ENCODE results near the gene SH2D3A.

Gene SH2D3A

GRCh38 chr19:6808494-6808893 lies 41.3 kb upstream of the SH2D3A start:
- Histone ChIP-seq H3K9ac (ENCODE audit: low read length) (no peak overlapping the region), H3K79me2 (ENCODE audit: insufficient read depth, low read length) (peaks cover 52% of the 10 kb centered on the region), H4K20me1 (ENCODE audit: insufficient read depth, low read length) (no peaks in the 10 kb centered on the region), H3K27me3 (ENCODE audit: insufficient read depth, low read length) (no peaks in the 10 kb centered on the region), H3K4me2 (ENCODE audit: low read length) (no peak overlapping the region), H3F3A (ENCODE audit: insufficient read depth, low read length) (no peaks in the 10 kb centered on the region), H3K36me3 (ENCODE audit: insufficient read depth, low read length) (peaks cover 37% of the 10 kb centered on the region; the same call in 1 of the 2 replicates), H3K27ac (ENCODE audit: low read depth, low read length, poor library complexity, severe bottlenecking) (no peak overlapping the region), H2AFZ (ENCODE audit: low read length) (no peak overlapping the region), H3K4me3 (ENCODE audit: low read depth, low read length, poor library complexity, severe bottlenecking) (no peak overlapping the region), H3K9me3 (ENCODE audit: low read length) (no peaks in the 10 kb centered on the region), H3K4me1 (ENCODE audit: insufficient read depth, low read length, severe bottlenecking) (peaks cover 7% of the 10 kb centered on the region), H3K9me2 (ENCODE audit: low read depth, low read length) (no peaks in the 10 kb centered on the region)
- TF ChIP-seq EZH2 (IDR thresholded peaks at IDR 0.05; ENCODE audit: borderline replicate concordance, low read length) (no peak), CTCF (IDR thresholded peaks at IDR 0.05; ENCODE audit: low read length) (no peak)

GRCh38 chr19:6807291-6807690 lies 40.1 kb upstream of the SH2D3A start:
- TF ChIP-seq CTCF (IDR thresholded peaks at IDR 0.05; ENCODE audit: low read length) (no peak), EZH2 (IDR thresholded peaks at IDR 0.05; ENCODE audit: borderline replicate concordance, low read length) (no peak)
- H3K27me3 ChIP-seq (ENCODE audit: insufficient read depth, low read length) = no peaks in the 10 kb centered on the region
- no peak overlapping the region for H3K4me2 ChIP-seq (ENCODE audit: low read length)
- no peak overlapping the region for H2AFZ ChIP-seq (ENCODE audit: low read length)
- peaks cover 27% of the 10 kb centered on the region; the same call in 1 of the 2 replicates for H3K36me3 ChIP-seq (ENCODE audit: insufficient read depth, low read length)
- H3K4me3 ChIP-seq (ENCODE audit: low read depth, low read length, poor library complexity, severe bottlenecking) = no peak overlapping the region
- H3K9me2 ChIP-seq (ENCODE audit: low read depth, low read length) = no peaks in the 10 kb centered on the region
- H3K27ac ChIP-seq (ENCODE audit: low read depth, low read length, poor library complexity, severe bottlenecking) = no peak overlapping the region
- H3K79me2 ChIP-seq (ENCODE audit: insufficient read depth, low read length) = peaks cover 51% of the 10 kb centered on the region
- H4K20me1 ChIP-seq (ENCODE audit: insufficient read depth, low read length) = no peaks in the 10 kb centered on the region
- H3K9ac ChIP-seq (ENCODE audit: low read length) = no peak overlapping the region
- no peaks in the 10 kb centered on the region for H3F3A ChIP-seq (ENCODE audit: insufficient read depth, low read length)
- peaks cover 19% of the 10 kb centered on the region for H3K4me1 ChIP-seq (ENCODE audit: insufficient read depth, low read length, severe bottlenecking)
- no peaks in the 10 kb centered on the region for H3K9me3 ChIP-seq (ENCODE audit: low read length)

GRCh38 chr19:6806488-6806887 lies 39.3 kb upstream of the SH2D3A start:
- Histone ChIP-seq H3K79me2 (ENCODE audit: insufficient read depth, low read length) (peaks cover 43% of the 10 kb centered on the region), H2AFZ (ENCODE audit: low read length) (no peak overlapping the region)
- TF ChIP-seq EZH2 (IDR thresholded peaks at IDR 0.05; ENCODE audit: borderline replicate concordance, low read length) (no peak), CTCF (IDR thresholded peaks at IDR 0.05; ENCODE audit: low read length) (no peak)

More at GRCh38 chr19:6806488-6806887, 39.3 kb upstream of the SH2D3A start:
- Histone ChIP-seq H3K4me1 (ENCODE audit: insufficient read depth, low read length, severe bottlenecking) (peaks cover 22% of the 10 kb centered on the region), H3K36me3 (ENCODE audit: insufficient read depth, low read length) (peaks cover 20% of the 10 kb centered on the region; the same call in 1 of the 2 replicates), H3K9me3 (ENCODE audit: low read length) (no peaks in the 10 kb centered on the region), H3K4me2 (ENCODE audit: low read length) (no peak overlapping the region), H3K9me2 (ENCODE audit: low read depth, low read length) (no peaks in the 10 kb centered on the region), H3F3A (ENCODE audit: insufficient read depth, low read length) (no peaks in the 10 kb centered on the region), H3K4me3 (ENCODE audit: low read depth, low read length, poor library complexity, severe bottlenecking) (no peak overlapping the region), H3K9ac (ENCODE audit: low read length) (no peak overlapping the region), H3K27ac (ENCODE audit: low read depth, low read length, poor library complexity, severe bottlenecking) (no peak overlapping the region), H4K20me1 (ENCODE audit: insufficient read depth, low read length) (no peaks in the 10 kb centered on the region), H3K27me3 (ENCODE audit: insufficient read depth, low read length) (no peaks in the 10 kb centered on the region)
